Retinal pigment epithelial cell (primary cell): ENCODE results near the gene RPP25.
"Not testable (repeated sequence)": the region's sequence is repeated elsewhere in the genome, so short reads cannot be mapped to it uniquely, and the experiment has no call there.

Experiments used
- DNase-seq: peaks from one replicate; pipeline ENCODE4 v3.0.0-alpha.2; 2010; ENCODE audit warnings: low read depth
- H3K4me3 ChIP-seq: 2 replicates; pipeline ENCODE4 v1.5.1; 2011; ENCODE audit warnings: mild to moderate bottlenecking, low read length, control low read depth, moderate library complexity
- TF ChIP-seq, protein P1 (sequence below): conservative IDR thresholded peaks from 2 replicates; pipeline ENCODE4 v1.5.1; 2011; ENCODE audit warnings: low read depth, low read length, control low read depth, inconsistent platforms

Gene RPP25

DNA sequence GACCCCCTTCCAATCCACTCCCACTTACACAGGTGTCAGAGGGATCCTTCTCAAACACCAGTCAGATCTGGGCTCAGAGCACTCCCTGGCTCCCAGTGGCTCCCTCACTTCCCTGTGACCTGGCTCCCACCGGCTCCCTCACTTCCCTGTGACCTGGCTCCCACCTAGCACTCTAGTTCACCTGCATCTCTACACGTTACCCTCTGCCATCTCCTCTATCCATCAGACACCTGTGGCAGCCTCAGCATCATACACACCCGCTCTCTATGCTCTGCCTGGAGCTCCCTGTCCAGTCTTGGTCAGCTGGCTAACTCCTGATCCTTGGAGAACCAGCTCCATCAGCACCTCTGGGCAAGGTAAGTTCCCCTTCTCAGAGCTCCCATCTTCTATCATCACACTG is 5.6 kb downstream of the RPP25 start:
- DNase-seq = no peak
- no peak overlapping the region for H3K4me3 ChIP-seq
- TF ChIP-seq, protein P1, sequence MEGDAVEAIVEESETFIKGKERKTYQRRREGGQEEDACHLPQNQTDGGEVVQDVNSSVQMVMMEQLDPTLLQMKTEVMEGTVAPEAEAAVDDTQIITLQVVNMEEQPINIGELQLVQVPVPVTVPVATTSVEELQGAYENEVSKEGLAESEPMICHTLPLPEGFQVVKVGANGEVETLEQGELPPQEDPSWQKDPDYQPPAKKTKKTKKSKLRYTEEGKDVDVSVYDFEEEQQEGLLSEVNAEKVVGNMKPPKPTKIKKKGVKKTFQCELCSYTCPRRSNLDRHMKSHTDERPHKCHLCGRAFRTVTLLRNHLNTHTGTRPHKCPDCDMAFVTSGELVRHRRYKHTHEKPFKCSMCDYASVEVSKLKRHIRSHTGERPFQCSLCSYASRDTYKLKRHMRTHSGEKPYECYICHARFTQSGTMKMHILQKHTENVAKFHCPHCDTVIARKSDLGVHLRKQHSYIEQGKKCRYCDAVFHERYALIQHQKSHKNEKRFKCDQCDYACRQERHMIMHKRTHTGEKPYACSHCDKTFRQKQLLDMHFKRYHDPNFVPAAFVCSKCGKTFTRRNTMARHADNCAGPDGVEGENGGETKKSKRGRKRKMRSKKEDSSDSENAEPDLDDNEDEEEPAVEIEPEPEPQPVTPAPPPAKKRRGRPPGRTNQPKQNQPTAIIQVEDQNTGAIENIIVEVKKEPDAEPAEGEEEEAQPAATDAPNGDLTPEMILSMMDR = peak; percentile 1

DNA sequence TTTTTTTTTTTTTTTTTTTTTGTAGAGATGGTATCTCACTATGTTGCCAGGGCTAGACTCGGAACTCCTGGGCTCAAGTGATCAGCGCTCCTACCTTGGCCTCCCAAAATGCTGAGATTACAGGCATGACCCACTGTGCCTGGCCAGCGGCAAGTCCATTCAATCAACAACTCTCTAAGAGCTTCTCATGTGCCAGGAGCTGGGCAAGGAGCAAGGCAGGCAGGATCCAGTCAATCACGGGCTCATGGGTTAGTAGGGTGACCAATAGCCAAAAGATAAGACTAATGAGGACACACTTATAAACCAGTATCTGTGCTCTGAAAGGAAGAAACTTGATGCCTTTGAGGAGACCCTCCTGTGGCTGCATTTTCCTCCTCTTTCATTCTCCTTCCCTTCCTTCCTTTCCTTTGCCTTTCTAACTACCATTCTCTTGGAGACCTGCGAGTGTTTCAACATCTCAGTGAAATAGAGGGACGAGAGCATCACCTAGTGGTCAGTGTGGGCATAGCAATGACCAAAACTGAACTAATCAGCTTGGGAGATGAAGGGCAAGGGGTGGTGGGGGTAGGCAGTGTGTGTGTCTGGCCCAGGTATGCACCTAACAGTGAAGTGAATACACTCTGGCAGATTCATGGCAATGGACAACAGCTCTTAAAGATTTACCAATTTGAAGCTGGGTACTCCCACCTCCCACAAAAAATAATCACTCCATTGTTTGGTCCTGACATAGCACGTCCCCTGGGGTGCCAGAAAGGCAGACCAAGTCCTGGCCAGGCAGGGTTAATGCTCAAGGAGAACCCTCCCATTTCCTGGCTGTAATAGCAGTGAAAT is 6.3 kb downstream of the RPP25 start:
- TF ChIP-seq, protein P1 = peak; percentile 100
- H3K4me3 ChIP-seq = no peak overlapping the region
- no peak for DNase-seq

DNA sequence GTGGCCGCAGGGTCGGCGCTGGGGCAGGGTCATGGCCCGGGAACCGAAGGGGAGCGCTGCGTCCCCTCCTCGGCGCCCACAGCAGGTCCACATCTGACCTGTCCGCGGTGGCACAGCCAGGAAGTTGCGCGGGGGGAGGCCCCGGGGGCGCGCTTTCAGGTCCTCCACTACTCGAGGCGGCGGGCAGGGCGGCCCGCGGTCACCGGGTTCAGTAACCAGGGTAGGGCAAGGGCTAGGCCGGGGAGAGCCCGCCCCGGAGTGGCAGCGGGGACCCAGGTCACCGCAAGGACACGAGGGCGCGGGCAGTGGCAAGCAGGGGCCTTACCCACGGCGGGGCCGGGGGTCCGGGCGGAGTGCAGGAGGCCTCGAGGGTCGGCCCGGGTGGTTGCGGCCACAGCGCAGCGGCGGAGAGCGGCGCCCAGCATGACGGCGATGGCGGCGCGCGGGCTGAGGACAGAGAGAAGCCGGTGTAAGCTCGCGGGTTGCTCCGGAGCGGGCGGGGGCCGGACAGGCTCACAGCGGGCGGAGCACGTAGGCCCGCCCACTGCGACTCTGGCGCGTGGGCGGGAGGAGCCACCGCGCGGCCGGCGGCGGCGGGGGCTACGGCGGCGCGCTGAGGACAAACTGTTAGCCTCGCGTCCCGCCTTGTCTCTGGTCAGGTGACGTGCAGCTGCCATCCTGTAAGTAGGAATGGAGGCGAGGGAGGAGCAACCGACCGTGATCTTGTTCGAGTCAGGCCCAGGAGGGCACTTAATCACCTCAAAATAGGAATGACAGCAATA is 18.8 kb downstream of the RPP25 start, which contains the start of gene COX5A:
COX5A (minus strand) TSS at position 484 of the 782 bp plus-strand sequence; CDS start at position 425, 59 bp downstream.
- peak within 1 kb of the TSS; percentile 89 for H3K4me3 ChIP-seq
- peak; percentile 91 for DNase-seq
- TF ChIP-seq, protein P1 = no peak

DNA sequence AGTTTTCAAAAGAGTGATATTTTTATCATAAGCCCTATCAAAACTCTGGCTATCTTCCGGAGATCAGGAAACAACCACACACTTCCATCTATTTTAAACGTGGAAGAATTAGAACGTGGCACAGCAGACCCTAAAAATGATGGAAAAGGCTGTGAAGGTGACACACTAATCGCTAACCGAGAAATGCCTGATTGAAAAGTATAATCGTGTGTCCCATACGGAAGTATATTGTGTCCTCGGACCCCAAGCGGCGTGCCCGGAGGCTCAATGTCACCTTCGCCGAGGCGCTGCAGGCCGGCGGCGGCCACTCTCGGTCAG is 19.3 kb downstream of the RPP25 start:
- DNase-seq = no peak
- peak overlapping the region; percentile 89 for H3K4me3 ChIP-seq
- TF ChIP-seq, protein P1 = no peak

DNA sequence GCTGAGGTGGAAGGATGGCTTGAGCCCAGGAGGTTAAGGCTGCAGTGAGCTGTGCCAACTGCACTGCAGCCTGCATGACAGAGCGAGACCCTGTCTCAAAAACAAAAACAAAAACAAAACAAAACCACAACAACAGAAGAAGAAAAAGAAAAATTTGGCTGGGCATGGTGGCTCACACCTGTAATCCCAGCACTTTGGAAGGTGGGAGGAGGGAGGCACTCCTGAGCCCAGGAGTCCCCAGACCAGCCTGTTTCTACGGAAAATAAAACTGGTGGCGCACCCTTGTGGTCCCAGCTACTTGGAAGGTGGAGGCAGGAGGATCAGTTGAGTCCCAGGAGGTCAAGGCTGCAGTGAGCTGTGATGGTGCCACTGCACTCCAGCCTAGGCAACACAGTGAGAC is 21.4 kb downstream of the RPP25 start:
- TF ChIP-seq, protein P1 = peak; percentile 17
- not testable (repeated sequence) for H3K4me3 ChIP-seq, DNase-seq

DNA sequence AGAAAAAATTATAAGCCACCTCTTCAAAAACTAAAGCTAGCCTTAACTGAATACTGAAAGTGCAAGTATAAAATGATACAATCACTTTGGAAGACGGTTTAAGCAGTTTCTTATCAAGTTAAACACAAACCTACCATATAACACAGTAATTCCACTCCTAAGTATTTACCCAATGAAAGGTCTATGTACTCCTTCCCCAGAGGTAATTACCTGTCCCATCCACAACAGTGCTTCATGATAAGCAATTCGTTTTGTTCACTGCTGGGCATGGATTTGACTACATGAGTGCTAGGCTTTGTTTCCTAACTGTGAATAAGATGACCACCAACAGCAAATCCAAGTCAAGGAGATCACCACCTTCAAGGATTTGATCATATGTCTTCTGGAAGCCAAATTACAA is 23.0 kb downstream of the RPP25 start:
- no peak overlapping the region for H3K4me3 ChIP-seq
- TF ChIP-seq, protein P1 = no peak
- no peak for DNase-seq

DNA sequence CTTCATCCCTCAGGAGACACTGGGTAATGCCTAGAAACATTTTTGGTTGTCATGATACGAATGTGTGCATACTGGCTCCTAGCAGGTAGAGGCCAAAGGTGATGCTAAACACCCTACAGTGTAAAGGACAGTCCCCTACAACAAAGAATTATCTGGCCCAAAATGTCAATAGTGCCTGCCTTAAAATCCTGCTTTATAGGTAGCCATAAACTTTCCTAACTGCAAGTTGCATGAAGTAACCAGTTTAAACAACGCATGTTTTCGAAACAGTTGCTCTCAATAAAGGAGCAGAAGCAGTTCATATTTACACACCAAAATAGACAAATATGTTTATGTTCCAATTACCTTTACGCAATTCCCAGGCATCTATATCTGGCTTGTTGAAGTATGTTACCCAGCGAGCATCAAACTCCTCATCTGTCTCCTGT is 27.8 kb downstream of the RPP25 start:
- no peak overlapping the region for H3K4me3 ChIP-seq
- no peak for DNase-seq
- TF ChIP-seq, protein P1 = no peak
